NK-92 (cell line): ENCODE measurements around the gene GRIN1.

Experiments used
- DNase-seq: peaks from one replicate; lab custom pipeline; 2025; ENCODE audit not compliant: unreplicated experiment; lab: John Stamatoyannopoulos, UW

The GRIN1 gene

GRCh38 chr9:137161558-137162486, 22.9 kb downstream of the GRIN1 start:
- no peak for DNase-seq

DNA sequence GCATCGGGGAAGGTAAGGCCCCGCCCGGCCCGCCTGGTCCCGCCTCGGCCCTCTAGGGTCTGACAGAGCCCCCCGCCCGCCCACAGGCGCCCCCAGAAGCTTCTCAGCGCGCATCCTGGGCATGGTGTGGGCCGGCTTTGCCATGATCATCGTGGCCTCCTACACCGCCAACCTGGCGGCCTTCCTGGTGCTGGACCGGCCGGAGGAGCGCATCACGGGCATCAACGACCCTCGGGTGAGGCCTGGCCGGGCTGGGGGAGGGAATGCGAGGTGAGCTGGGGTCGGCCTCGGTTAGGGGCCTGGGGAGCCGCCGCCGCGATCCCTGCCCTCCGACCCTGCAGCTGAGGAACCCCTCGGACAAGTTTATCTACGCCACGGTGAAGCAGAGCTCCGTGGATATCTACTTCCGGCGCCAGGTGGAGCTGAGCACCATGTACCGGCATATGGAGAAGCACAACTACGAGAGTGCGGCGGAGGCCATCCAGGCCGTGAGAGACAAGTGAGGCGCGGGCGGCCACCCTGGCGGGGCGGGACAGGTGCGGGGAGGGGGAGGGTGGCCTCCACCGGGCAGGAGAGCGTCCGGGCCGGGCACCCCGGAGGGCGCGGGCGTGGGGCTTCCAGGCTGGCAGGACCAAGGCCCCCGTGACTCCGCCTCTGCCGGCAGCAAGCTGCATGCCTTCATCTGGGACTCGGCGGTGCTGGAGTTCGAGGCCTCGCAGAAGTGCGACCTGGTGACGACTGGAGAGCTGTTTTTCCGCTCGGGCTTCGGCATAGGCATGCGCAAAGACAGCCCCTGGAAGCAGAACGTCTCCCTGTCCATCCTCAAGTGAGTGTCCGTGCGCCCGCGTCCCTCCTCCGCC, 23.8 kb downstream of the GRIN1 start:
- no peak for DNase-seq

GRCh38 chr9:137163365-137163715, 24.4 kb downstream of the GRIN1 start:
- DNase-seq, result no peak

DNA sequence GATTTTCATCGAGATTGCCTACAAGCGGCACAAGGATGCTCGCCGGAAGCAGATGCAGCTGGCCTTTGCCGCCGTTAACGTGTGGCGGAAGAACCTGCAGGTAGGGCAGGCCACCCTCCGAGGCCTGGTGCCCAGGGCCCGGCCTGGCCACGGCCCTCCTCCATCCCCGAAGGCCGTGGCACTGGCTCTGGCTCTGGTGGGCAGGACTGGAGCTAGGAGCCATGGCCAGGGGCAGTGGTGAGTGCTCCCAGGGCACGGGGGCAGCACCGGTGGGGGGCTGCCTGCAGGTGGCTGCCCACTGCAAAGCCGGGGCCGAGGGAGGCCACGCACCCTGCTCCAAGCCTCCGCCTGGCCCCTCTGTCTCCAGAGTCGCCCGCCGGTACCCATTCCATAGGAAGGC, 24.9 kb downstream of the GRIN1 start:
- no peak for DNase-seq

DNA sequence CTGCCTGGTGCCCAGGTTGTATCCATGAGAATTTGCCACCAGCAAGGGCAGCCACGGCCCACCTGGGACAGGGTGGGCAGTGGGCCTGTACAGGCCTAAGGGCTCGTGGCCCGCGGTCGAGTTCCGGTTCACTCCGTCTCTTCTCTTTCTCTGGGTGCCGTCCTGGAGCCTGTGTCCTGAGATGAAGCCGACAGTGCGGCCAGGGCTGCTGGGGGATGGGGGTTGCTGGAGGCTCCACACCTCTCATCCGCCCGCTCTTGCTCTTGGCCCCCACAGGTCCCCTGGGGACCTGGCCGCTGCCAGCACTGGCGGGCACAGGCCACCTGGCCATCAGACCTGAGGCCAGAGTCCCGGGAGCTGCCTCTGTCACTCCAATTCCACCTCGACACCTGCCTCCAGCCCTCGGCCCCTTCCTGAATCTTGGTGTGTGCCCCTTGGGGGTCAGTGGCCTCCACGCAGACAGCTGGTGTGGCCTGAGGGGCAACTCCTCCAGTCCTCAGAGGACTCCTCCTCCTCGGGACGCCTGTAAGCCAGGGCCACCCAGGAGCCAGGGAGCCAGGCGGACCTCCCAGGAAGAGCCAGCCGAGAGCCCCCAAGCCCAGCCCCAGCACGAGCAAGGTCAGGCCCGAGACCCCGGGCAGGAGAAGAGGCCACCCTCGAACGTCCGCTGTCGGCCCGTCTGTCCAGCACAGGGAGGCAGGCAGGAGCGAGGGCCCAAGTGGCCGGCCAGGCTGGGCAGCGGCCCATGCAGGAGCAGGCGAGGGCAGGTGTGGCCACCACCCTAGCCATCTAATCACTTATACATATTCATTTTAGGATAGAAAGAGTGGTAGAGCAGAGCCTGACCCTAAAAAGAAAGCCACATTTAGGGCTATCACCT, 25.7 kb downstream of the GRIN1 start:
- DNase-seq, result no peak

- no peak for DNase-seq
Measured at GRCh38 chr9:137165250-137165836, 26.4 kb downstream of the GRIN1 start.

- no peak for DNase-seq
Measured at GRCh38 chr9:137166380-137167229, 27.7 kb downstream of the GRIN1 start.

DNA sequence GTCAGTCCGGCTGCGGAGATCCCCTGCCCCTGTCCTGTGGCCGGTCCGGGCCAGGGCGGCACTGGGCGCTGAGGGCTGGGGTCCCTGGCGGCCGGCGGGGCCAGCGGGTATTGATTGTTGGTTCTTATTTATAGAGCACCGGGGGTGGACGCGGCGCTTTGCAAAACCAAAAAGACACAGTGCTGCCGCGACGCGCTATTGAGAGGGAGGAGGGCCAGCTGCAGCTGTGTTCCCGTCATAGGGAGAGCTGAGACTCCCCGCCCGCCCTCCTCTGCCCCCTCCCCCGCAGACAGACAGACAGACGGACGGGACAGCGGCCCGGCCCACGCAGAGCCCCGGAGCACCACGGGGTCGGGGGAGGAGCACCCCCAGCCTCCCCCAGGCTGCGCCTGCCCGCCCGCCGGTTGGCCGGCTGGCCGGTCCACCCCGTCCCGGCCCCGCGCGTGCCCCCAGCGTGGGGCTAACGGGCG, 28.4 kb downstream of the GRIN1 start:
- DNase-seq, result no peak

DNA sequence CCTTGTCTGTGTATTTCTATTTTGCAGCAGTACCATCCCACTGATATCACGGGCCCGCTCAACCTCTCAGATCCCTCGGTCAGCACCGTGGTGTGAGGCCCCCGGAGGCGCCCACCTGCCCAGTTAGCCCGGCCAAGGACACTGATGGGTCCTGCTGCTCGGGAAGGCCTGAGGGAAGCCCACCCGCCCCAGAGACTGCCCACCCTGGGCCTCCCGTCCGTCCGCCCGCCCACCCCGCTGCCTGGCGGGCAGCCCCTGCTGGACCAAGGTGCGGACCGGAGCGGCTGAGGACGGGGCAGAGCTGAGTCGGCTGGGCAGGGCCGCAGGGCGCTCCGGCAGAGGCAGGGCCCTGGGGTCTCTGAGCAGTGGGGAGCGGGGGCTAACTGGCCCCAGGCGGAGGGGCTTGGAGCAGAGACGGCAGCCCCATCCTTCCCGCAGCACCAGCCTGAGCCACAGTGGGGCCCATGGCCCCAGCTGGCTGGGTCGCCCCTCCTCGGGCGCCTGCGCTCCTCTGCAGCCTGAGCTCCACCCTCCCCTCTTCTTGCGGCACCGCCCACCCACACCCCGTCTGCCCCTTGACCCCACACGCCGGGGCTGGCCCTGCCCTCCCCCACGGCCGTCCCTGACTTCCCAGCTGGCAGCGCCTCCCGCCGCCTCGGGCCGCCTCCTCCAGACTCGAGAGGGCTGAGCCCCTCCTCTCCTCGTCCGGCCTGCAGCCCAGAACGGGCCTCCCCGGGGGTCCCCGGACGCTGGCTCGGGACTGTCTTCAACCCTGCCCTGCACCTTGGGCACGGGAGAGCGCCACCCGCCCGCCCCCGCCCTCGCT, 29.0 kb downstream of the GRIN1 start:
- no peak for DNase-seq

- DNase-seq, result no peak
Measured at GRCh38 chr9:137168573-137168903, 29.6 kb downstream of the GRIN1 start.

GRCh38 chr9:137168904-137169856, 30.2 kb downstream of the GRIN1 start:
- no peak for DNase-seq

- no peak for DNase-seq
Measured at GRCh38 chr9:137169896-137170358, 31.0 kb downstream of the GRIN1 start, which contains the start of gene LRRC26. Gene LRRC26 (minus strand): TSS chr9:137170051. CDS start chr9:137169943, 108 bp downstream.

DNA sequence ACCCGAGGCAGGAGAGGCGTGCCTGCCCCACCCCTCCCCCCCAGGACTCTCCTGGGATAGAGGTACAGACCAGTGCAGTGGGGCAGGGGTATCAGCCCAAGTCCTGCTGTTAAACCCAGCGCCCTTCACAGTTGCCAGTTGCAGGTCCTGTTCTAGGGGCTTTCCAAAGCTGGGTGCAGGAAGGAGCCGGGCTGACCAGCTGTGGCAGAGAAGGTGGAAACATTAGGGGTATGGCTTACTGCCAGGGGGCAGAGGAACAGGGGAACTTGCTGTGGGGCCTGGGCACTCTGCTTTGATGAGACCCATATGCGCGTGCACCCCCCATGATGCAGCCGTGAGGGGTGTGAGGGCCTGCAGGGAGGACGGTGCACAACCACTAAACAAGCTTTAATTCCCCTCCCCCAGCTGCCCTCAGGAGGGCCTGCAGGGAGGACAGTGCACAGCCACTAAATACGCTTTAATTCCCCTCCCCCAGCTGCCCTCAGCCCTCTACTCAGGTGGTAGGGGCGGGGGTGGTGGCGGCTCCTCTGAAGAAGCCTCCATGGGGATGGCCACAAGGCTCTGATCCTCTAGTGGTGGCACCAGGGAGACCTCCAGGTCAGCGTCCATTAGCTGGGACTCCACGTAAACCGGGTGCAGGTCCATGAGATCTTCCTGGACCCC, 31.7 kb downstream of the GRIN1 start:
- no peak for DNase-seq

- DNase-seq, result no peak
Measured at GRCh38 chr9:137171149-137171900, 32.4 kb downstream of the GRIN1 start.

DNA sequence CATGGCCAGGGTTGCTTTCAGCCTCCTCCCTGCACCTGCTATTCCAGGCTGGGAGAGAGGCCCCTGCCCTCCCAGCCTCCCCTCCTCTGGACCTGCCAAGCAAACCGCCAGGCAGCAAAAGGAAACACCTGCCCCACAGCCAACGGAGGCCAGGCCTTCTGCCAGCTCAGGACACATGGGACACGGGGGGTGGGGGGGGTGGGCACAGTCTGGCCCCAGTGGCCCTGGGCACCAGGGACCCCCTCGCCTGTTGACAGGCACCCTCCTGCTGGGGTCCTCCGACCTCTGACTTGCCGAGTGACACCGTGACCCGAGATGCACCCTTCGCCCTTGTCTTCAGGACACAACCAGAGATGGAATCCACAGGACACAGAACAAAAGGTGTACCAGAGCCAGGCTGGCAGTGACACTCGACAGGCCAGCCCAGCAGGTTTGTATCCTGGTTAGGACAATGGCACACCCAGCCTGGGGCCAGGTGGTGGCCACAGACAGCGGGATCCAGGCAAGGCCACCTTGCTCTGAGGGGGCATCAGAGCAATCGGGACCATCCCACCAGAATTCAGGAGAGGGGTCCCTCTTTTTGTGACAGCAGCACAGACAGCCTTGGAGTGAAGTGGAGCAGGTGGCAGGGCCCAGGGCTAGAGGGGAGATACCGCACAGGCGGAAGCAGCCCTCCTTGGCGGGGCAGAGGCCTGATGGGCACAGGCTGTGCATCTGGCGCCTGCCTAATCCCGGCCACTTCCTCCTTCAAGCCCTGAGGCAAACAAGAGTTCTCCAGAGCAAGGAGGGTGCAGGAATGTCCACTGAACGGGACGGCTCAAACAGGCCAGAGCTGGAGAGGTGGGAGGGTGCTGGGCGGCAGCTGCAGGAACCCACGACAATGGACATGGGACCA, 34.2 kb downstream of the GRIN1 start:
- no peak for DNase-seq
